OCI-LY1 (cell line): ENCODE results near the gene ELMO3.

Experiments used
- EZH2 ChIP-seq: fragments of 200-600 bp; sonication (generic), shearing (Covaris generic); IDR thresholded peaks from 2 replicates; pipeline ENCODE4 v1.8.0; 2017; ENCODE audit warnings: borderline replicate concordance, mixed run types, mild to moderate bottlenecking, antibody characterized with exemption, low read length, moderate library complexity, mixed read lengths
- TF ChIP-seq, protein P1 (sequence below): fragments of 200-600 bp; sonication (generic), shearing (Covaris generic); IDR thresholded peaks from 2 replicates; pipeline ENCODE4 v1.5.1; 2017; ENCODE audit warnings: mild to moderate bottlenecking, antibody characterized with exemption, low read length, moderate library complexity, mixed read lengths

- TF ChIP-seq EZH2 = no peak
- TF ChIP-seq, protein P1, sequence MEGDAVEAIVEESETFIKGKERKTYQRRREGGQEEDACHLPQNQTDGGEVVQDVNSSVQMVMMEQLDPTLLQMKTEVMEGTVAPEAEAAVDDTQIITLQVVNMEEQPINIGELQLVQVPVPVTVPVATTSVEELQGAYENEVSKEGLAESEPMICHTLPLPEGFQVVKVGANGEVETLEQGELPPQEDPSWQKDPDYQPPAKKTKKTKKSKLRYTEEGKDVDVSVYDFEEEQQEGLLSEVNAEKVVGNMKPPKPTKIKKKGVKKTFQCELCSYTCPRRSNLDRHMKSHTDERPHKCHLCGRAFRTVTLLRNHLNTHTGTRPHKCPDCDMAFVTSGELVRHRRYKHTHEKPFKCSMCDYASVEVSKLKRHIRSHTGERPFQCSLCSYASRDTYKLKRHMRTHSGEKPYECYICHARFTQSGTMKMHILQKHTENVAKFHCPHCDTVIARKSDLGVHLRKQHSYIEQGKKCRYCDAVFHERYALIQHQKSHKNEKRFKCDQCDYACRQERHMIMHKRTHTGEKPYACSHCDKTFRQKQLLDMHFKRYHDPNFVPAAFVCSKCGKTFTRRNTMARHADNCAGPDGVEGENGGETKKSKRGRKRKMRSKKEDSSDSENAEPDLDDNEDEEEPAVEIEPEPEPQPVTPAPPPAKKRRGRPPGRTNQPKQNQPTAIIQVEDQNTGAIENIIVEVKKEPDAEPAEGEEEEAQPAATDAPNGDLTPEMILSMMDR = no peak
Measured at GRCh38 chr16:67216612-67217490, 17.9 kb downstream of the ELMO3 start.
